Measurements from ENCODE around the gene TRAK2.

The TRAK2 gene

DNA sequence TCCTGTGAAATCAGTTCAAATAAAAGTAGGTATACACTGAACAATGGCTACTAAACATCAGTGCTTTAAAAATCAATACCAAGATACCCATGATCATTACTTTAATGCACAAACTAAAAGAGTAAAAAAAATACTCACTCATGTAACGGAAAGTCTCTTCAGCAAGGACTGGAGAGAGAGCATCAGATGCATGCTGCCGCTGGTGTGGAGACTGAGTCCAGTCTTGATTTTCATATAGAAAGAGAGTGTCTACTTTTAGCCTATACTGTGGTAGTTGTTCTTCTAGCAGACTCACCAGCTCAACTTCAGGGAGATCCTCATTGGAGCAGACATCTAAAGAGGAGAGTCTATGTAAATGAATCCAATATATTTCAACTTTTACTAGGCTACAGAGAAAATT is 44.0 kb downstream of the TRAK2 start:
- Histone ChIP-seq H3K4me1 (ENCODE audit: control insufficient read depth in 1 of 2, insufficient read depth in 1 of 2, low read depth in 1 of 2, low read length in 1 of 2) (no peaks in the 10 kb centered on the region), H3K27me3 (no peaks in the 10 kb centered on the region), H3K4me3 (ENCODE audit: low read depth in 1 of 2, low read length in 1 of 2) (no peak overlapping the region), H3K36me3 (no peaks in the 10 kb centered on the region), H3K27ac (no peak overlapping the region), H3K9me3 (no peaks in the 10 kb centered on the region)
- TF ChIP-seq CTCF (IDR thresholded peaks at IDR 0.05) = no peak

GRCh38 chr2:201406077-201406662 is 45.1 kb downstream of the TRAK2 start:
- Histone ChIP-seq H3K4me3 (ENCODE audit: low read depth in 1 of 2, low read length in 1 of 2) (no peak overlapping the region), H3K27me3 (no peaks in the 10 kb centered on the region), H3K36me3 (no peaks in the 10 kb centered on the region), H3K27ac (no peak overlapping the region), H3K4me1 (ENCODE audit: control insufficient read depth in 1 of 2, insufficient read depth in 1 of 2, low read depth in 1 of 2, low read length in 1 of 2) (no peaks in the 10 kb centered on the region), H3K9me3 (no peaks in the 10 kb centered on the region)
- TF ChIP-seq CTCF (IDR thresholded peaks at IDR 0.05) = no peak

DNA sequence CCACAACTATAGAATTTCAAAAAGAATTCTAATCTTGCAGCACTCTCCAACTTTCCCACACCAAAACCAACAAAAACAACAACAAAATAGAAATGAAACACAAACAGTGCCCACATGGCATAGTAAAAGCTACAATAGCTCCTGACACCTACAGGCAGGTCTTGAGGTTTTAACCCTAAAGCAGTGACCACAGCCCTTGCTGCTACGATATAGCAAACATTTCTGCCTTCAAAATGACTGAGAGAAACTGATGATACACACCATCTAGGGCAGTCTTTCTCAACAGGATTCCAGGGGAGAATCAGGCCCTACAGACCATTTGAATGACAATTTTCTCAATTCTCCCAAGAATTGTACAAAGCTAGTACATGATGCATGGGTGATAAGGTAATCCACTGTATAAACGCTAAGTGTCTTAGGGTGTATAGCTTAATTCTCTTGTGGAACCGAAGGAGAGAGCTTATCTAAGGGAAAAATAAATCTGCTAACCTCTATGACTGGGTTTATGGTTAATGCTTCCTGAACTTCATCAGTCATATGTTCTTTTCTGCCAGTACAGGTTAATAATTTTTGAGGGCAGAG is 46.5 kb downstream of the TRAK2 start:
- Histone ChIP-seq H3K4me3 (ENCODE audit: low read depth in 1 of 2, low read length in 1 of 2) (no peak overlapping the region), H3K27me3 (no peaks in the 10 kb centered on the region), H3K9me3 (no peaks in the 10 kb centered on the region), H3K4me1 (ENCODE audit: control insufficient read depth in 1 of 2, insufficient read depth in 1 of 2, low read depth in 1 of 2, low read length in 1 of 2) (no peaks in the 10 kb centered on the region), H3K36me3 (no peaks in the 10 kb centered on the region), H3K27ac (no peak overlapping the region)
- no peak for TF ChIP-seq CTCF (IDR thresholded peaks at IDR 0.05)

GRCh38 chr2:201403880-201404279 is 47.4 kb downstream of the TRAK2 start:
- no peak overlapping the region for H3K27ac ChIP-seq
- H3K36me3 ChIP-seq = peaks cover 4% of the 10 kb centered on the region
- no peaks in the 10 kb centered on the region for H3K4me1 ChIP-seq (ENCODE audit: control insufficient read depth in 1 of 2, insufficient read depth in 1 of 2, low read depth in 1 of 2, low read length in 1 of 2)
- no peak for TF ChIP-seq CTCF (IDR thresholded peaks at IDR 0.05)
- no peak overlapping the region for H3K4me3 ChIP-seq (ENCODE audit: low read depth in 1 of 2, low read length in 1 of 2)
- no peaks in the 10 kb centered on the region for H3K27me3 ChIP-seq
- H3K9me3 ChIP-seq = no peaks in the 10 kb centered on the region

- Histone ChIP-seq H3K27me3 (no peaks in the 10 kb centered on the region), H3K27ac (no peak overlapping the region), H3K36me3 (peaks cover 8% of the 10 kb centered on the region), H3K9me3 (no peaks in the 10 kb centered on the region), H3K4me1 (ENCODE audit: control insufficient read depth in 1 of 2, insufficient read depth in 1 of 2, low read depth in 1 of 2, low read length in 1 of 2) (no peaks in the 10 kb centered on the region), H3K4me3 (ENCODE audit: low read depth in 1 of 2, low read length in 1 of 2) (no peak overlapping the region)
- no peak for TF ChIP-seq CTCF (IDR thresholded peaks at IDR 0.05)
Measured at GRCh38 chr2:201402651-201403562, 48.4 kb downstream of the TRAK2 start.
